Measurements from ENCODE around the gene UBE2E2.

UBE2E2 gene

DNA sequence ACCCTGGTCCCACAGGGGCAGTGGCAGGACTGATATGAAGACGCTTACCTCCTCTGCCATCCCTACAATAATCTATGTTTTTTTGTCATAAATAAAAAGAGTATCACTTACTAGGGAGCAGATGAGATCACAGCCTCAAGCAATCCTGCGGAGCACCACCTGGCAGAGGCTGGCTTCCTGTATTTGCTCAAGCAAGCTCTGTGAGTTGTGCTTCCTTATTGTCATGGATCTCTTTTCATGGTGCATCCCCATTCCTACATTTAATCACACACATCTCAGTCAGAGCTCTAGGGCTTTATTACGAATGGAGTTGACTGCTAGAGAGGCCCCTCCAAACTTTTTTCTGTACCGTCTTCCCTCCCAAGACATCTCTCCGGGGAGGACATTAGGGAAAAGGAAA, 186.0 kb downstream of the UBE2E2 start:
- H3K4me3 ChIP-seq (ENCODE audit: low read depth, low read length): no peak overlapping the region
- DNase-seq (ENCODE audit: low read depth): no peak
- TF ChIP-seq, protein P1, sequence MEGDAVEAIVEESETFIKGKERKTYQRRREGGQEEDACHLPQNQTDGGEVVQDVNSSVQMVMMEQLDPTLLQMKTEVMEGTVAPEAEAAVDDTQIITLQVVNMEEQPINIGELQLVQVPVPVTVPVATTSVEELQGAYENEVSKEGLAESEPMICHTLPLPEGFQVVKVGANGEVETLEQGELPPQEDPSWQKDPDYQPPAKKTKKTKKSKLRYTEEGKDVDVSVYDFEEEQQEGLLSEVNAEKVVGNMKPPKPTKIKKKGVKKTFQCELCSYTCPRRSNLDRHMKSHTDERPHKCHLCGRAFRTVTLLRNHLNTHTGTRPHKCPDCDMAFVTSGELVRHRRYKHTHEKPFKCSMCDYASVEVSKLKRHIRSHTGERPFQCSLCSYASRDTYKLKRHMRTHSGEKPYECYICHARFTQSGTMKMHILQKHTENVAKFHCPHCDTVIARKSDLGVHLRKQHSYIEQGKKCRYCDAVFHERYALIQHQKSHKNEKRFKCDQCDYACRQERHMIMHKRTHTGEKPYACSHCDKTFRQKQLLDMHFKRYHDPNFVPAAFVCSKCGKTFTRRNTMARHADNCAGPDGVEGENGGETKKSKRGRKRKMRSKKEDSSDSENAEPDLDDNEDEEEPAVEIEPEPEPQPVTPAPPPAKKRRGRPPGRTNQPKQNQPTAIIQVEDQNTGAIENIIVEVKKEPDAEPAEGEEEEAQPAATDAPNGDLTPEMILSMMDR (IDR thresholded peaks at IDR 0.05; ENCODE audit: low read depth, low read length, missing control alignments): no peak

GRCh38 chr3:23389686-23390085, 186.6 kb downstream of the UBE2E2 start:
- no peak overlapping the region for H3K4me3 ChIP-seq (ENCODE audit: low read depth, low read length)
- peak; percentile 40 for DNase-seq (ENCODE audit: low read depth)
- TF ChIP-seq, protein P1 (IDR thresholded peaks at IDR 0.05; ENCODE audit: low read depth, low read length, missing control alignments): no peak

GRCh38 chr3:23390446-23390845, 187.3 kb downstream of the UBE2E2 start:
- no peak for DNase-seq (ENCODE audit: low read depth)
- TF ChIP-seq, protein P1 (IDR thresholded peaks at IDR 0.05; ENCODE audit: low read depth, low read length, missing control alignments): no peak
- H3K4me3 ChIP-seq (ENCODE audit: low read depth, low read length): no peak overlapping the region

DNA sequence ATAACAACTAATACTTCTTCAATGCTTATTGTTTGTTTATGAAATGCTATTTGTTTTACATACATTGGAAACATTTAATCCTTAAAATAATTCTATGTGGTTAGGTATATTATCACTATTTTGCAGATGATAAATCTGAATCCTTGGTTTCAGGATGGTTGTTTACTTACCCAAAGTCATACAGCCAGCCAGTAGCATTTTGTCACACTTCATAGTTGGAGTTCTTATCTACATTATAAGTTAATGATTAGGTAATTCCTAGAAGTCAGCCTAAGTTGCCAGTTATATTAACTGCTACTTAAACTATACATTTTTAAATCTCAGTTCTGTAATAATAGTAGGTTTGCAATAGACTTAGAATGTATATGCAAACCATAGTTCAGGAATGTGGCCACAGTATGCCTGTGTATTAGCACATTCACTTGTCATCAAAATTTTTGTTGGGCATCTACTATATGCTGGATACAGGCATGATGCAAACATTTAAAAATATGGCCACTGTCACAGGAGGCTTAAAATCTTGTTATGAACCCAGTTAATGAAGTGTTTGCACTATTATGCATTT, 187.9 kb downstream of the UBE2E2 start:
- TF ChIP-seq, protein P1 (IDR thresholded peaks at IDR 0.05; ENCODE audit: low read depth, low read length, missing control alignments): no peak
- no peak for DNase-seq (ENCODE audit: low read depth)
- no peak overlapping the region for H3K4me3 ChIP-seq (ENCODE audit: low read depth, low read length)

- H3K4me3 ChIP-seq (ENCODE audit: low read depth, low read length): no peak overlapping the region
- TF ChIP-seq, protein P1 (IDR thresholded peaks at IDR 0.05; ENCODE audit: low read depth, low read length, missing control alignments): no peak
- DNase-seq (ENCODE audit: low read depth): no peak
These were observed 192.0 kb downstream of the UBE2E2 start for GRCh38 chr3:23395115-23395514.

DNA sequence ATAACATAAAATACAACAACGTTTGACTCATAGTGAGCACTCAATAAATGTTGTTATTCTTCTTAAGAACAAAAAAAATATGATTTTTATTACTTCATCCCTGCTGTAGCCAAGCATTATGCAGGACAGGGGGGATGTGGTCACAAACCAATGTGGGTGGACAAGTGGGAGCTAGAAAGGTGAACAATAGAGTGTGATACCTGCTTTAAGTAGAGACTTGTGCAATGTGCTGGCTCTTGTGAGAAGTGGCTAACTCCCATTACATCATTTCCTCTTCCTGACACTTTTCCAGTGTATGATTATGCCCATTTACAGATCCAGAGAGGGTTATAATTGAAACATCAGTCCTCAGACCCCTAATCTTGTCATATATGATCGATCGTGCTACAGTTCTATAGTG, 193.6 kb downstream of the UBE2E2 start:
- no peak for DNase-seq (ENCODE audit: low read depth)
- H3K4me3 ChIP-seq (ENCODE audit: low read depth, low read length): no peak overlapping the region
- TF ChIP-seq, protein P1 (IDR thresholded peaks at IDR 0.05; ENCODE audit: low read depth, low read length, missing control alignments): no peak

- no peak overlapping the region for H3K4me3 ChIP-seq (ENCODE audit: low read depth, low read length)
- TF ChIP-seq, protein P1 (IDR thresholded peaks at IDR 0.05; ENCODE audit: low read depth, low read length, missing control alignments): no peak
- DNase-seq (ENCODE audit: low read depth): no peak
These were observed 196.1 kb downstream of the UBE2E2 start for GRCh38 chr3:23399221-23399620.
